ENCODE measurements around the gene POLG2.

POLG2 gene

DNA sequence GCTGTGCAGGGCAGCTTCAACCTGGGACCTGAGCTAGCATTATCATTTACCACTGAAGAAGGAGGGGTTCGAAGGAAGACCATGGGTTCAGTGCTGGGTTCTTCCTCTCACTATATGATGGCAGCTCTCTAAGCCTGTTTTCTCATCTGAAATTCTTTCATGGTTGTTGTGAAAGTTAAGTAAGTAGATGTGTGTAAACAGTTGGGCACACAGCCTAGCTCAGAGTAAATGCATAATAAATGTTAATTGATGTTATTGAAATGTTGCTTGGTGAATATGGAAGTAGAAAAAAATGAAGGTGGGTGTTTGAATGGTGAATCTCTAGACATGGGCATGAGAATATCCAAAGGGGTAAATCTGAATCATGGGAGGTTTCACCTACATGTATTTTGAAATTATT is 19.0 kb upstream of the POLG2 start:
- TF ChIP-seq TAF1 (IDR thresholded peaks at IDR 0.05; ENCODE audit: borderline replicate concordance, insufficient read depth, low read length) (no peak), SIN3A (IDR thresholded peaks at IDR 0.05; ENCODE audit: borderline replicate concordance, insufficient read depth, low read length) (no peak), POLR2AphosphoS5 (IDR thresholded peaks at IDR 0.05; ENCODE audit: low read depth, low read length) (no peak), FOXP2 (optimal IDR thresholded peaks at IDR 0.05; ENCODE audit: borderline replicate concordance, extremely low read depth, extremely low read length, insufficient read depth) (no peak)
- TF ChIP-seq, protein P1, sequence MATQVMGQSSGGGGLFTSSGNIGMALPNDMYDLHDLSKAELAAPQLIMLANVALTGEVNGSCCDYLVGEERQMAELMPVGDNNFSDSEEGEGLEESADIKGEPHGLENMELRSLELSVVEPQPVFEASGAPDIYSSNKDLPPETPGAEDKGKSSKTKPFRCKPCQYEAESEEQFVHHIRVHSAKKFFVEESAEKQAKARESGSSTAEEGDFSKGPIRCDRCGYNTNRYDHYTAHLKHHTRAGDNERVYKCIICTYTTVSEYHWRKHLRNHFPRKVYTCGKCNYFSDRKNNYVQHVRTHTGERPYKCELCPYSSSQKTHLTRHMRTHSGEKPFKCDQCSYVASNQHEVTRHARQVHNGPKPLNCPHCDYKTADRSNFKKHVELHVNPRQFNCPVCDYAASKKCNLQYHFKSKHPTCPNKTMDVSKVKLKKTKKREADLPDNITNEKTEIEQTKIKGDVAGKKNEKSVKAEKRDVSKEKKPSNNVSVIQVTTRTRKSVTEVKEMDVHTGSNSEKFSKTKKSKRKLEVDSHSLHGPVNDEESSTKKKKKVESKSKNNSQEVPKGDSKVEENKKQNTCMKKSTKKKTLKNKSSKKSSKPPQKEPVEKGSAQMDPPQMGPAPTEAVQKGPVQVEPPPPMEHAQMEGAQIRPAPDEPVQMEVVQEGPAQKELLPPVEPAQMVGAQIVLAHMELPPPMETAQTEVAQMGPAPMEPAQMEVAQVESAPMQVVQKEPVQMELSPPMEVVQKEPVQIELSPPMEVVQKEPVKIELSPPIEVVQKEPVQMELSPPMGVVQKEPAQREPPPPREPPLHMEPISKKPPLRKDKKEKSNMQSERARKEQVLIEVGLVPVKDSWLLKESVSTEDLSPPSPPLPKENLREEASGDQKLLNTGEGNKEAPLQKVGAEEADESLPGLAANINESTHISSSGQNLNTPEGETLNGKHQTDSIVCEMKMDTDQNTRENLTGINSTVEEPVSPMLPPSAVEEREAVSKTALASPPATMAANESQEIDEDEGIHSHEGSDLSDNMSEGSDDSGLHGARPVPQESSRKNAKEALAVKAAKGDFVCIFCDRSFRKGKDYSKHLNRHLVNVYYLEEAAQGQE (IDR thresholded peaks at IDR 0.05; ENCODE audit: insufficient read depth in 1 of 2, low read depth in 2 of 2, low read length in 2 of 2), result no peak

DNA sequence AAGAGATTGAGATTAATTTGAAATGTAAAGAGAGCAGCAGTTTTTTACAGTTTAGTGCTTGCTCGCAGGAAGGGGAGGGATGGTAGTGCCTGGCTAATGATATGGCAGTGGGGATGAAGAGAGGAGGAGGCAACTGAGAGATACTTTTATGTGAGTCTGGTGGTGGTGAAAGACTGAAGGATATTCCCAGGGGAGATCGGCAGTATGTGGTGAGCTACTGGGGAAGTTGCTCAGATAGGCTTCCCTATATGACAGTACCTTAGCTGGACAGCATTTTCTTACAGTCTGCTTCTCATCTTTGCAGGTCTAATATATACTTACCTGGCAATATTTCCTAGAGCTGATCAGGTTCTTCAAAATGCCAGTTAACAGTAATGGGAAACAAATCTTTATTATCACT is 18.6 kb upstream of the POLG2 start:
- TF ChIP-seq FOXP2 (optimal IDR thresholded peaks at IDR 0.05; ENCODE audit: borderline replicate concordance, extremely low read depth, extremely low read length, insufficient read depth), result no peak
- TF ChIP-seq, protein P1 (IDR thresholded peaks at IDR 0.05; ENCODE audit: insufficient read depth in 1 of 2, low read depth in 2 of 2, low read length in 2 of 2), result no peak
- TF ChIP-seq POLR2AphosphoS5 (IDR thresholded peaks at IDR 0.05; ENCODE audit: low read depth, low read length), result no peak
- TF ChIP-seq SIN3A (IDR thresholded peaks at IDR 0.05; ENCODE audit: borderline replicate concordance, insufficient read depth, low read length), result no peak
- TF ChIP-seq TAF1 (IDR thresholded peaks at IDR 0.05; ENCODE audit: borderline replicate concordance, insufficient read depth, low read length), result no peak

DNA sequence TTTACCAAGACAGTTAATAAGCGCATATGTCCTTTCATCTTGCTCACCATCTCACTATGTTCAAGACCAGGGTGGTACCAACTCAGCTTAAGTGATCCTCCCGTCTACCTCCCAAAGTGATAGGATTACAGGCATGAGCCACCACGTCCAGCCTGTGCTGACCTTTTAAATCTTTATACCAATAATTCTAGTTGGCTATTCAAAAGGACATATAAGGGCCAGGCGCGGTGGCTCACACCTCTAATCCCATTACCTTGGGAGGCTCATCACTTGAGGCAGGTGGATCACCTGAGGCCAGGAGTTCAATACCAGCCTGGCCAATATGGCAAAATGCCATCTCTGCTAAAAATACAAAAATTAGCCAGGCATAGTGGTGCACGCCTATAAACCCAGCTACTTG is 12.3 kb upstream of the POLG2 start:
- no peak for TF ChIP-seq TAF1 (IDR thresholded peaks at IDR 0.05; ENCODE audit: borderline replicate concordance, insufficient read depth, low read length)

DNA sequence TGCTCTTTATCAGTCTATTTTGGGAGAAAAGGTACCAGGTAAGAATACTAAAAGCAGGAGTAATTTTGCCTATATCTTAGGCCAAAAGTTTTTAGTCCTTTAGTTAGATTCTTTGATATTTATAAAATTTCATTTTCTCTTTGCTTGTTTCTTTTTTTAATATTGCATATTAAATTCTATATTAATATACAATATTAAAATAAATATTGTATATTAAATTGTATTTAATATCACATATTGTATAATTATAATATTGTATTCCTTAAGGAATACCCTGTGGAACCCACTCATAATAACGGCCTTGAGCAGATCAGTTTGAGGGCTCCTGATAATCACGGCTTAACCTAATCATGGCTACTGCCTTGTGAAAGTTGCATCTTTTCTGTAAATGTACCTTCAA is 11.8 kb upstream of the POLG2 start:
- TF ChIP-seq, protein P1 (IDR thresholded peaks at IDR 0.05; ENCODE audit: insufficient read depth in 1 of 2, low read depth in 2 of 2, low read length in 2 of 2), result no peak
- TF ChIP-seq SIN3A (IDR thresholded peaks at IDR 0.05; ENCODE audit: borderline replicate concordance, insufficient read depth, low read length) (no peak), TAF1 (IDR thresholded peaks at IDR 0.05; ENCODE audit: borderline replicate concordance, insufficient read depth, low read length) (no peak), FOXP2 (optimal IDR thresholded peaks at IDR 0.05; ENCODE audit: borderline replicate concordance, extremely low read depth, extremely low read length, insufficient read depth) (no peak), POLR2AphosphoS5 (IDR thresholded peaks at IDR 0.05; ENCODE audit: low read depth, low read length) (no peak)

DNA sequence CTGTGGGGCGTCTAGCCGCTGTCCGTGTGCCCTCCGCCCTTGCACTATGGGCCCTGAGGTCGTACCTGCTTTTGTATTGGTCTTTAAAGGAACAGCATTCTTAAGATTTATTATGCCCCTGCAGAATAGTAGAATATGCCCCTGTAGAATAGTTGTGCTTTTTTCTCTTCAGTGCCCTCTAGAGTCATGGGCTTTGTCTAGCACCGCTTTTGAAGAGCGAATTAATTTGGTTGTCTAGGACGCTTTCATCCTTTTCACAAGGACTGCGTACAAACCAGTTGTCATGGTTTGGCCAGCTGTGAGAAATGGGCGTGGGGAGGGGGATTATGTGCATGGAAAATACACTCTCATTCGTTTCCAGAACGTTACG is 10.5 kb upstream of the POLG2 start:
- no peak for TF ChIP-seq TAF1 (IDR thresholded peaks at IDR 0.05; ENCODE audit: borderline replicate concordance, insufficient read depth, low read length)
- TF ChIP-seq SIN3A (IDR thresholded peaks at IDR 0.05; ENCODE audit: borderline replicate concordance, insufficient read depth, low read length), result peak; percentile 86; the same call in 1 of the 2 replicates

DNA sequence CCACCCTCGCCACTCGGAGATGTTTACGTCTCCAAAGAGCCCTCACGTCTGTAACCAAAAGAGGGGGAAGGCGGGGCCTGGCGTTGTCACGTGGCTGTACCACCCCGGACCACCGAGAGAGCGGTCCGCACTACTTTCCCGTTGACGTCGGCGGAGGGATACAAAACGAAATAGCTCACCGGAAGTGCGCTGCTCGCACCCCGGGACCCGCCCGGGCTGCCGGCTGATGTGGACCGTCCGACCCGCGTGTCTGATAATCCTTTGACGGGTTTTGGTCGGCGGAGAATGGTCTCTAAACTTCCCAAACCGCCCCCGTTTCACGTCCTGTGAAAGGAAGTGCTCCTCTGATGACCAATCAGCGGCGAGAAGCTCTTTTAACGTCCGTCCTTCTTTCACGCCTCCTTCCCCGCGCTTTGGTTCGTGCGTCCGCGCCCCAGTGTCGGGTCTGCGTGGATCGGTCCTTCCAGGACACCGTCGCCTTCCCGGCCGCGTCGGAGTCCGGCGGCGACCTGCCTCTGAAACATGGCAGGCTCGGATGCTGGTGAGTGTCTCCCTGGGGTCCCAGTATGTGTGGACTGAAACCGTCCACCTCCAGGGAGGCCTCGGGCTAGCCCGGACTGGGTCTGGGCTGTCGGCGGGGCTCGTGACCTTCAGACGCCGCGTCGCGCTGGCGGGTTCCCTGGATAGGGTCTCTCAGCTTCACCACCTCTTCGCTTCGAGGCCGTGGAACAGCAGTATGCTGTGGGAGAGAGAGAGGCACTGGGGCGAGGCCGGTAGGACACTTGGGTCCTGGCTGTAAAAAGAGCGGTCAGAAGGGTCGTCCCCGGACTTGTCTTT is 9.9 kb upstream of the POLG2 start, which contains the start of gene CEP95:
Gene CEP95 (plus strand): TSS at position 402 of the 837 bp plus-strand sequence. CDS start 121 bp downstream, at position 523.
- TF ChIP-seq TAF1 (IDR thresholded peaks at IDR 0.05; ENCODE audit: borderline replicate concordance, insufficient read depth, low read length) (peak; percentile 80; the same call in 1 of the 2 replicates), SIN3A (IDR thresholded peaks at IDR 0.05; ENCODE audit: borderline replicate concordance, insufficient read depth, low read length) (peak; percentile 76; the same call in 1 of the 2 replicates), POLR2AphosphoS5 (IDR thresholded peaks at IDR 0.05; ENCODE audit: low read depth, low read length) (peak; percentile 48), FOXP2 (optimal IDR thresholded peaks at IDR 0.05; ENCODE audit: borderline replicate concordance, extremely low read depth, extremely low read length, insufficient read depth) (no peak)
- TF ChIP-seq, protein P1 (IDR thresholded peaks at IDR 0.05; ENCODE audit: insufficient read depth in 1 of 2, low read depth in 2 of 2, low read length in 2 of 2), result 0 out of 4 replicates have a peak, but pooled peaks of 1 of the 2 experiments have one; percentile 2

Data from PFSK-1 (cell line).